WERI-Rb-1 (cell line): ENCODE results near the gene CSF1R.

Experiments
- DNase-seq: peaks from one replicate; pipeline ENCODE4 v3.0.0-alpha.2; 2020
- H3K27ac ChIP-seq: fragments of 250-450 bp; sonication (Bioruptor Pico); 2 replicates; pipeline ENCODE4 v1.5.1; 2020; ENCODE audit warnings: mild to moderate bottlenecking, moderate library complexity
- H3K27me3 ChIP-seq: fragments of 250-450 bp; sonication (Bioruptor Pico); 2 replicates; pipeline ENCODE4 v1.5.1; 2021; ENCODE audit warnings: mild to moderate bottlenecking, low read depth, moderate library complexity; ENCODE audit not compliant: insufficient read depth, severe bottlenecking
- H3K36me3 ChIP-seq: fragments of 250-450 bp; sonication (Bioruptor Pico); 2 replicates; pipeline ENCODE4 v1.5.1; 2020; ENCODE audit warnings: mild to moderate bottlenecking, moderate library complexity
- H3K4me3 ChIP-seq: 2 replicates; pipeline ENCODE4 v1.5.1; 2011; ENCODE audit warnings: low read depth, mild to moderate bottlenecking, control low read depth, low read length
- H3K9me3 ChIP-seq: fragments of 250-450 bp; sonication (Bioruptor Pico); 2 replicates; pipeline ENCODE4 v1.5.1; 2021; ENCODE audit warnings: mild to moderate bottlenecking, moderate library complexity; ENCODE audit not compliant: severe bottlenecking
- CTCF ChIP-seq: IDR thresholded peaks from 2 replicates; pipeline ENCODE4 v1.5.1; 2011; ENCODE audit warnings: low read depth, mild to moderate bottlenecking, control low read depth, inconsistent platforms, low read length

The CSF1R gene

GRCh38 chr5:150122536-150123481, 36.5 kb upstream of the CSF1R start:
- H3K4me3 ChIP-seq: no peak overlapping the region
- H3K27ac ChIP-seq: no peak overlapping the region
- no peaks in the 10 kb centered on the region for H3K36me3 ChIP-seq
- no peak for DNase-seq
- no peaks in the 10 kb centered on the region for H3K27me3 ChIP-seq
- TF ChIP-seq CTCF: no peak
- no peaks in the 10 kb centered on the region for H3K9me3 ChIP-seq

GRCh38 chr5:150122158-150122510, 35.8 kb upstream of the CSF1R start:
- no peak overlapping the region for H3K4me3 ChIP-seq
- H3K27ac ChIP-seq: no peak overlapping the region
- DNase-seq: no peak
- no peaks in the 10 kb centered on the region for H3K9me3 ChIP-seq
- no peaks in the 10 kb centered on the region for H3K36me3 ChIP-seq
- peak; percentile 71 for TF ChIP-seq CTCF
- no peaks in the 10 kb centered on the region for H3K27me3 ChIP-seq

DNA sequence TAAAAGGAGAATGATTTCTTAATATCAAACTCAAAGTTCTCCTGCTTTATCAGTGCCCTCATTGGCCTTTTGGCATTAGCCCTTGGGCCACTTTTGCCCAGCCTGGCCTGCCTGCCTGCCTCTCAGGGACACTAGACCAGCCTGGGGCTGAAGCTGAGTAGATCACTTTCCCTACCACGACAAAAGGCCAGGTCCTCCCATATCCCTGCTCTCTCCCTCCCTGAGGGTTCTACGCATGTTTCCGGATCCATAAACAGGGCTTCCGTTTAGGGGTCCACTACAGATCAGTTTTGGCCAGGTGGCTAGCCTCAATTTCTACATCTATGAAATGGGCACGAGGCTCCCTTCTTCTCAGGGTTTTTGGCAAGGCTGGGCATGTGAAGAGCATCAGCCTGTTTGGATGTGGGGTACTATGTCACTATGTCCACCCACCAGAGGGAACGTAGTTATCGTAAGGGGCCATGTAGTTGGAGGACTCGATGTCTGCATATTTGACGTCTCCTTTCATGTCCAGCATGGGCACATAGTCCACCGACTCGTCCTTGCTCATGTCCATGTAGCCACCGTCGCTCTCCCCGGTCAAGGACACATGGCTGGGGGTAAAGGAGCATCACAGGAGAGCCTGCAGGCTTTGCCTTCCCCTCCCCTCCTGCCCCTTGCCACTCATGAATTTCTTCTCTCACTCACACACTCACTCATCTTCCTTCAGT, 35.2 kb upstream of the CSF1R start:
- Histone ChIP-seq H3K27me3 (no peaks in the 10 kb centered on the region), H3K4me3 (no peak overlapping the region), H3K9me3 (no peaks in the 10 kb centered on the region), H3K27ac (no peak overlapping the region), H3K36me3 (no peaks in the 10 kb centered on the region)
- no peak for TF ChIP-seq CTCF
- DNase-seq: no peak

- no peak for DNase-seq
- no peak for TF ChIP-seq CTCF
- no peaks in the 10 kb centered on the region for H3K36me3 ChIP-seq
- H3K9me3 ChIP-seq: no peaks in the 10 kb centered on the region
- H3K4me3 ChIP-seq: no peak overlapping the region
- H3K27ac ChIP-seq: no peak overlapping the region
- no peaks in the 10 kb centered on the region for H3K27me3 ChIP-seq
These were observed 34.5 kb upstream of the CSF1R start for GRCh38 chr5:150120617-150121447.

GRCh38 chr5:150120062-150120441, 33.7 kb upstream of the CSF1R start:
- Histone ChIP-seq H3K9me3 (no peaks in the 10 kb centered on the region), H3K36me3 (no peaks in the 10 kb centered on the region), H3K4me3 (no peak overlapping the region), H3K27me3 (no peaks in the 10 kb centered on the region), H3K27ac (no peak overlapping the region)
- no peak for TF ChIP-seq CTCF
- no peak for DNase-seq
